Activated B cell treated with CpG ODN at 0.5 μM for 24 hours (primary cell): ENCODE measurements around the gene MCAM. TPM values are rescaled to one million over a fixed set of nuclear protein-coding genes. Genes with fewer than 3 reads are reported as not detected.

Experiments used
- ATAC-seq: fragments of 200-7000 bp; cut with Tn5 transposase; one replicate; pipeline ENCODE4 v1.10.0; 2021; ENCODE audit warnings: low read depth, mild to moderate bottlenecking, moderate library complexity
- CTCF ChIA-PET: fragments of 350-600 bp; sonication (Branson Sonifier 250); formaldehyde crosslinking; loops from one replicate; lab custom pipeline; 2021; ENCODE audit warnings: antibody characterized with exemption; lab: Charles Lee
- POLR2A ChIA-PET: fragments of 350-600 bp; sonication (Branson Sonifier 250); formaldehyde crosslinking; loops from one replicate; lab custom pipeline; 2021; ENCODE audit warnings: antibody characterized with exemption; lab: Charles Lee
- DNase-seq: peaks from one replicate; pipeline ENCODE4 v3.0.0; 2022
- H3K27ac Mint-ChIP-seq: one replicate; pipeline ENCODE4 v1.8.0; 2020; ENCODE audit warnings: mixed read lengths
- H3K27me3 Mint-ChIP-seq: one replicate; pipeline ENCODE4 v1.8.0; 2021; ENCODE audit warnings: mixed read lengths
- H3K36me3 Mint-ChIP-seq: one replicate; pipeline ENCODE4 v1.8.0; 2021; ENCODE audit warnings: low read depth, mixed read lengths
- H3K4me1 Mint-ChIP-seq: one replicate; pipeline ENCODE4 v1.8.0; 2021; ENCODE audit warnings: mixed read lengths
- H3K4me3 Mint-ChIP-seq: one replicate; pipeline ENCODE4 v1.8.0; 2020; ENCODE audit warnings: mild to moderate bottlenecking, mixed read lengths
- H3K9me3 Mint-ChIP-seq: one replicate; pipeline ENCODE4 v1.8.0; 2020; ENCODE audit warnings: mixed read lengths
- intact Hi-C: fragments of 100-400 bp; cut with micrococcal nuclease; formaldehyde crosslinking; loops from one replicate; pipeline ENCODE4 v1.15.1; 2024
- total RNA-seq: library from RNA; stranded (reverse); gene quantifications from 2 replicates; pipeline ENCODE4 v1.2.3, GENCODE V29; 2022
- TF ChIP-seq, protein P1 (sequence below): fragments of 200-600 bp; IDR thresholded peaks from one replicate; pipeline ENCODE4 v1.8.0; 2022; ENCODE audit warnings: antibody characterized with exemption, mild to moderate bottlenecking

MCAM gene
- total RNA-seq, 1 donor from 2014 or later: 0.20 TPM

DNA sequence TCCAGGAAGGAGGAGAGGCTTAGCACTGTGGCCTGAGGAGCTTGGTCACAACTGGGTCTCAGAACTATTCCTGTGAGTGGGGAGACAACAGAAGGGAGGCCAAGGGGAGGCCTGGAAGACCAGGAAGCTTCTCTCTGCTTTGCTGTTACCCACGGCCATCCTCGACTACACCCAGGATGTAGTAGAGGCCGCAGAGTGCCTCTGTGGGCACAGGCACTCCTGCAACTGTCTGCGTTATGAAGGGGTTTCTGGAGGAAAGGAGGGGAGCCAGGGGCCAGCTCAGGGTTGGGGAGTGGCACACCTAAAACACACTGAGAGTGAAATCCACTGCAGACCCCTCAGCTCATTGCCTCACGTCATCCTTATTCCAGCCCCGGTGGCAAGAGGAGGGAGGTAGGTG, 33.4 kb upstream of the MCAM start:
- H3K36me3 Mint-ChIP-seq: no peaks in the 10 kb centered on the region
- H3K4me3 Mint-ChIP-seq: no peak overlapping the region
- H3K27ac Mint-ChIP-seq: no peak overlapping the region
- ChIA-PET CTCF (no interaction called here), POLR2A (interaction anchor here (0.7 to 1.1 kb wide), 2 partner anchors 12 to 1012 kb away, joined by 3 read pairs; no protein-coding TSS in a partner anchor)
- H3K9me3 Mint-ChIP-seq: no peaks in the 10 kb centered on the region
- H3K4me1 Mint-ChIP-seq: no peaks in the 10 kb centered on the region
- DNase-seq (no peak), ATAC-seq (no peak)
- TF ChIP-seq, protein P1, sequence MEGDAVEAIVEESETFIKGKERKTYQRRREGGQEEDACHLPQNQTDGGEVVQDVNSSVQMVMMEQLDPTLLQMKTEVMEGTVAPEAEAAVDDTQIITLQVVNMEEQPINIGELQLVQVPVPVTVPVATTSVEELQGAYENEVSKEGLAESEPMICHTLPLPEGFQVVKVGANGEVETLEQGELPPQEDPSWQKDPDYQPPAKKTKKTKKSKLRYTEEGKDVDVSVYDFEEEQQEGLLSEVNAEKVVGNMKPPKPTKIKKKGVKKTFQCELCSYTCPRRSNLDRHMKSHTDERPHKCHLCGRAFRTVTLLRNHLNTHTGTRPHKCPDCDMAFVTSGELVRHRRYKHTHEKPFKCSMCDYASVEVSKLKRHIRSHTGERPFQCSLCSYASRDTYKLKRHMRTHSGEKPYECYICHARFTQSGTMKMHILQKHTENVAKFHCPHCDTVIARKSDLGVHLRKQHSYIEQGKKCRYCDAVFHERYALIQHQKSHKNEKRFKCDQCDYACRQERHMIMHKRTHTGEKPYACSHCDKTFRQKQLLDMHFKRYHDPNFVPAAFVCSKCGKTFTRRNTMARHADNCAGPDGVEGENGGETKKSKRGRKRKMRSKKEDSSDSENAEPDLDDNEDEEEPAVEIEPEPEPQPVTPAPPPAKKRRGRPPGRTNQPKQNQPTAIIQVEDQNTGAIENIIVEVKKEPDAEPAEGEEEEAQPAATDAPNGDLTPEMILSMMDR: no peak
- peaks cover 54% of the 10 kb centered on the region for H3K27me3 Mint-ChIP-seq
- intact Hi-C loops: no loop called here

GRCh38 chr11:119347940-119348605, 31.1 kb upstream of the MCAM start:
- CTCF ChIA-PET: interaction anchor here (0.8 to 1.2 kb wide), 3 partner anchors 8 to 33 kb away, joined by 3 to 4 read pairs (median 3); partner anchors contain the start of gene USP2
- Mint-ChIP-seq H3K4me3 (no peak overlapping the region), H3K4me1 (no peaks in the 10 kb centered on the region), H3K36me3 (no peaks in the 10 kb centered on the region), H3K27me3 (peaks cover 51% of the 10 kb centered on the region), H3K9me3 (no peaks in the 10 kb centered on the region), H3K27ac (no peak overlapping the region)
- ATAC-seq: no peak
- intact Hi-C loops: no loop called here
- no peak for DNase-seq
- POLR2A ChIA-PET: no interaction called here
- TF ChIP-seq, protein P1: no peak

GRCh38 chr11:119347242-119347641, 30.3 kb upstream of the MCAM start:
- CTCF ChIA-PET: interaction anchor here (1.2 kb wide), 1 partner anchor 9 kb away, joined by 4 read pairs; no protein-coding TSS in a partner anchor
- intact Hi-C loops: no loop called here
- ATAC-seq (no peak), DNase-seq (no peak)
- Mint-ChIP-seq H3K4me3 (no peak overlapping the region), H3K4me1 (no peaks in the 10 kb centered on the region), H3K27me3 (peaks cover 50% of the 10 kb centered on the region), H3K36me3 (no peaks in the 10 kb centered on the region), H3K9me3 (no peaks in the 10 kb centered on the region), H3K27ac (no peak overlapping the region)
- TF ChIP-seq, protein P1: no peak
- POLR2A ChIA-PET: no interaction called here

GRCh38 chr11:119346605-119347004, 29.7 kb upstream of the MCAM start, which contains the start of gene MFRP:
TSS of gene MFRP (minus strand) at chr11:119346705. CDS start at chr11:119346513, 192 bp downstream.
- ATAC-seq (no peak), DNase-seq (no peak)
- no peaks in the 10 kb centered on the region for H3K4me1 Mint-ChIP-seq
- TF ChIP-seq, protein P1: no peak
- no peaks in the 10 kb centered on the region for H3K9me3 Mint-ChIP-seq
- no peaks in the 10 kb centered on the region for H3K36me3 Mint-ChIP-seq
- POLR2A ChIA-PET: no interaction called here
- no peak within 1 kb of the TSS for H3K4me3 Mint-ChIP-seq
- no peak within 1 kb of the TSS for H3K27ac Mint-ChIP-seq
- CTCF ChIA-PET: no interaction called here
- intact Hi-C loops: no loop called here
- peaks cover 49% of the 10 kb centered on the region for H3K27me3 Mint-ChIP-seq

GRCh38 chr11:119345685-119346084, 28.8 kb upstream of the MCAM start:
- POLR2A ChIA-PET: no interaction called here
- no peak for DNase-seq
- H3K4me1 Mint-ChIP-seq: peaks cover 8% of the 10 kb centered on the region
- CTCF ChIA-PET: no interaction called here
- H3K27me3 Mint-ChIP-seq: peaks cover 49% of the 10 kb centered on the region
- H3K4me3 Mint-ChIP-seq: no peak overlapping the region
- no peak for ATAC-seq
- H3K36me3 Mint-ChIP-seq: no peaks in the 10 kb centered on the region
- H3K27ac Mint-ChIP-seq: no peak overlapping the region
- TF ChIP-seq, protein P1: no peak
- intact Hi-C loops: no loop called here
- no peaks in the 10 kb centered on the region for H3K9me3 Mint-ChIP-seq
